ENCODE measurements around the gene B3GNT5. TPM values are rescaled to one million over a fixed set of nuclear protein-coding genes. Genes with fewer than 3 reads are reported as not detected.

Gene B3GNT5
- total RNA-seq, 2 donors from 2014 or later, result 10.5 to 18.0 TPM

DNA sequence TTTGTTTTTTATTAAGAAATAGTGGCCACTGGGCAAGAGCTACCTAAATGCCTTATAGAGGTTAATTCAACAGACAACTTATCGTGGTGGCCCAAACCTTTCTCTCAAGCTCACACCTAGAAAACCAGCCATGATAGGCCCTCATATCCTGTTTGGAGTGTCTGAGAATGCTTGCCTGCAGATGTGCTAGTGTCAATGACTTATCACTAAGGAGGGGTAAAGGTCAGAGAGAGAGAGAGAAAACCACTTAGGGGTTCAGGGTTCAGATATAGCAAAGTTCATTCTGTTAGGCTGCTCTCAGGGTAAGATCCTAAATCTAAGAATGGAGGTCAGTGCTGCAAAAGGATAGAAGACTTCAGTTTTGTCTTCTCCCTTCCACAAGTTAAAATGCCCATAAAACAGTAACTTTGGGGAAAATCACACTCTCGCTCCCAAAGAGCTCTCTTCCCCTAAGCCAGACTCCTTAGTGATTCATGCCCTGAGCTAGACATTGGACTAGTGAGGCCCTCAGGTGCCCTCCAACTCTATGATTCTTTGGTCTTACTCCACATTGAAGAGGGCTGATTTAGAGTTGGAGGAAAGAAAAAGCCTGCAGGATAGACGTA, 30.3 kb upstream of the B3GNT5 start:
- Mint-ChIP-seq H3K27ac (no peak overlapping the region), H3K4me3 (no peak overlapping the region), H3K36me3 (ENCODE audit: low read depth) (peaks cover 74% of the 10 kb centered on the region), H3K4me1 (no peaks in the 10 kb centered on the region), H3K9me3 (no peaks in the 10 kb centered on the region), H3K27me3 (ENCODE audit: insufficient read depth) (no peaks in the 10 kb centered on the region)
- no peak for DNase-seq
- 95 to 100% methylated on average over 1 to 3 of the region's 3 CpGs for WGBS, 2 experiments (ENCODE audit: insufficient coverage in 1 of 2, insufficient read length in 1 of 2)
- TF ChIP-seq, protein P1, sequence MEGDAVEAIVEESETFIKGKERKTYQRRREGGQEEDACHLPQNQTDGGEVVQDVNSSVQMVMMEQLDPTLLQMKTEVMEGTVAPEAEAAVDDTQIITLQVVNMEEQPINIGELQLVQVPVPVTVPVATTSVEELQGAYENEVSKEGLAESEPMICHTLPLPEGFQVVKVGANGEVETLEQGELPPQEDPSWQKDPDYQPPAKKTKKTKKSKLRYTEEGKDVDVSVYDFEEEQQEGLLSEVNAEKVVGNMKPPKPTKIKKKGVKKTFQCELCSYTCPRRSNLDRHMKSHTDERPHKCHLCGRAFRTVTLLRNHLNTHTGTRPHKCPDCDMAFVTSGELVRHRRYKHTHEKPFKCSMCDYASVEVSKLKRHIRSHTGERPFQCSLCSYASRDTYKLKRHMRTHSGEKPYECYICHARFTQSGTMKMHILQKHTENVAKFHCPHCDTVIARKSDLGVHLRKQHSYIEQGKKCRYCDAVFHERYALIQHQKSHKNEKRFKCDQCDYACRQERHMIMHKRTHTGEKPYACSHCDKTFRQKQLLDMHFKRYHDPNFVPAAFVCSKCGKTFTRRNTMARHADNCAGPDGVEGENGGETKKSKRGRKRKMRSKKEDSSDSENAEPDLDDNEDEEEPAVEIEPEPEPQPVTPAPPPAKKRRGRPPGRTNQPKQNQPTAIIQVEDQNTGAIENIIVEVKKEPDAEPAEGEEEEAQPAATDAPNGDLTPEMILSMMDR (conservative IDR thresholded peaks at IDR 0.05), result no peak
- Histone ChIP-seq H3K9me3 (ENCODE audit: control insufficient read depth, low read length) (no peaks in the 10 kb centered on the region), H3K4me1 (ENCODE audit: control insufficient read depth, insufficient read depth, low read length) (peaks cover 3% of the 10 kb centered on the region), H3K27me3 (ENCODE audit: control insufficient read depth, insufficient read depth, low read length, poor library complexity, severe bottlenecking) (no peaks in the 10 kb centered on the region), H3K36me3 (ENCODE audit: control insufficient read depth, insufficient read depth, low read length) (peaks cover 71% of the 10 kb centered on the region), H3K9ac (ENCODE audit: extremely low read depth, low read length, poor library complexity, severe bottlenecking) (no peak overlapping the region), H3K4me3 (ENCODE audit: low read length) (no peak overlapping the region), H3K27ac (ENCODE audit: low read depth, low read length) (no peak overlapping the region)

- H3K9me3 ChIP-seq (ENCODE audit: control insufficient read depth, low read length), result no peaks in the 10 kb centered on the region
- Mint-ChIP-seq H3K36me3 (ENCODE audit: low read depth) (peaks cover 75% of the 10 kb centered on the region), H3K27ac (no peak overlapping the region), H3K4me3 (no peak overlapping the region), H3K27me3 (ENCODE audit: insufficient read depth) (no peaks in the 10 kb centered on the region), H3K4me1 (no peaks in the 10 kb centered on the region), H3K9me3 (no peaks in the 10 kb centered on the region)
- peaks cover 3% of the 10 kb centered on the region for H3K4me1 ChIP-seq (ENCODE audit: control insufficient read depth, insufficient read depth, low read length)
- no peak for DNase-seq
- no peak overlapping the region for H3K4me3 ChIP-seq (ENCODE audit: low read length)
- no peaks in the 10 kb centered on the region for H3K27me3 ChIP-seq (ENCODE audit: control insufficient read depth, insufficient read depth, low read length, poor library complexity, severe bottlenecking)
- TF ChIP-seq, protein P1 (conservative IDR thresholded peaks at IDR 0.05), result no peak
- WGBS, 2 experiments (ENCODE audit: insufficient coverage in 1 of 2, insufficient read length in 1 of 2), result 82 to 89% methylated on average over 8 to 11 of the region's 11 CpGs
- peaks cover 81% of the 10 kb centered on the region for H3K36me3 ChIP-seq (ENCODE audit: control insufficient read depth, insufficient read depth, low read length)
- H3K9ac ChIP-seq (ENCODE audit: extremely low read depth, low read length, poor library complexity, severe bottlenecking), result no peak overlapping the region
- no peak overlapping the region for H3K27ac ChIP-seq (ENCODE audit: low read depth, low read length)
Measured at GRCh38 chr3:183224180-183224970, 28.7 kb upstream of the B3GNT5 start.

DNA sequence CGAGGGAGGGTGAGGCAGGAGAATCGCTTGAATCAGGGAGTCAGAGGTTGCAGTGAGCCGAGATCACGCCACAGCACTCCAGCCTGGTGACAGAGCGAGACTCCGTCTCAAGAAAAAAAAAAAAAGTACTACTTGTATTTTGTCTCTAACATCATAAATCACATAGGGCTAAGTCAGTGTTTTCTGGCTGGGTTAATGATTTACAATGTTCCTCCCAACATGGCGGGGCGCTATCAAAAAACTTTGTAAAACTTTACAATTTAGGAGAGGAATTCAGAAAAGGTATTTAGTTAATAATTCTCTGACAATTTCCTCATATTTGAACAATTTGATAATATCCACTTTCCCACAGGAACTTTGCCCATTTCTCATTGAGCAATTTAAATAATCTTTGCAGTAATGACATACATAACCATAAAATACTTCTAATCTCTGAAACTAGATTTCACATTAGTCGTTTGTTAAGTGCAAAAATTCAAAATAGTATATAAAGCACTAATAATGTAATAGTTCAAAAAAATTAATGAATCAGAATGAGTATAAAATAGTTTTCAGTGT, 26.6 kb upstream of the B3GNT5 start:
- TF ChIP-seq, protein P1 (conservative IDR thresholded peaks at IDR 0.05), result no peak
- Mint-ChIP-seq H3K9me3 (no peaks in the 10 kb centered on the region), H3K27ac (no peak overlapping the region), H3K36me3 (ENCODE audit: low read depth) (peaks cover 78% of the 10 kb centered on the region), H3K27me3 (ENCODE audit: insufficient read depth) (no peaks in the 10 kb centered on the region), H3K4me1 (no peaks in the 10 kb centered on the region), H3K4me3 (no peak overlapping the region)
- Histone ChIP-seq H3K27me3 (ENCODE audit: control insufficient read depth, insufficient read depth, low read length, poor library complexity, severe bottlenecking) (no peaks in the 10 kb centered on the region), H3K9ac (ENCODE audit: extremely low read depth, low read length, poor library complexity, severe bottlenecking) (no peak overlapping the region), H3K4me3 (ENCODE audit: low read length) (no peak overlapping the region), H3K4me1 (ENCODE audit: control insufficient read depth, insufficient read depth, low read length) (no peaks in the 10 kb centered on the region), H3K9me3 (ENCODE audit: control insufficient read depth, low read length) (no peaks in the 10 kb centered on the region), H3K27ac (ENCODE audit: low read depth, low read length) (no peak overlapping the region), H3K36me3 (ENCODE audit: control insufficient read depth, insufficient read depth, low read length) (peaks cover 84% of the 10 kb centered on the region)
- DNase-seq, result no peak
- 92 to 93% methylated on average over 2 to 5 of the region's 9 CpGs for WGBS, 2 experiments (ENCODE audit: insufficient coverage in 1 of 2, insufficient read length in 1 of 2)

Data from endodermal cell (in vitro differentiated cells).